H1 (cell line): ENCODE measurements around the gene LSM4. TPM values are rescaled to one million over a fixed set of nuclear protein-coding genes. Genes with fewer than 3 reads are reported as not detected.

Source experiments
- BCL11A ChIP-seq, 2 experiments: IDR thresholded peaks; one replicate each; pipeline ENCODE4 v1.6.1; 2011; ENCODE audit warnings: low read depth in 2 of 2, low read length in 2 of 2, mild to moderate bottlenecking in 2 of 2
- CREB1 ChIP-seq: IDR thresholded peaks from 2 replicates; pipeline ENCODE4 v1.6.1; 2012; ENCODE audit warnings: inconsistent platforms
- NANOG ChIP-seq: IDR thresholded peaks from 2 replicates; pipeline ENCODE4 v1.6.1; 2011; ENCODE audit warnings: low read length, low read depth, mild to moderate bottlenecking, inconsistent platforms; ENCODE audit not compliant: insufficient read depth, poor library complexity, severe bottlenecking
- RFX5 ChIP-seq: IDR thresholded peaks from 2 replicates; pipeline ENCODE4 v1.6.1; 2011; ENCODE audit warnings: low read depth, low read length, improper control_type of control experiment, borderline replicate concordance
- SP1 ChIP-seq: IDR thresholded peaks from 2 replicates; pipeline ENCODE4 v1.6.1; 2011; ENCODE audit warnings: low read depth, low read length
- polyA plus RNA-seq, 7 experiments: library from polyadenylated mRNA; depleted of rRNA in 3 of 7; stranded (reverse) in 5 of 7; unstranded in 2 of 7; fragments of >200 nt in 5 of 7; fragments of 200-250 nt in 2 of 7; gene quantifications; 1 replicate in 5 of 7; 2 replicates in 1 of 7; 4 replicates in 1 of 7; pipeline versions ENCODE4 v1.2.1 to v1.2.3, GENCODE V29; 2011 to 2013; ENCODE audit warnings: missing spikeins in 2 of 7, mixed read lengths in 2 of 7
- total RNA-seq: library from RNA; stranded (reverse); fragmentation: NEBNext Ultra II Directional; extraction: Animal tissue kit (Norgen Biotek cat#: 25700); gene quantifications from 2 replicates; pipeline ENCODE4 v1.2.1, GENCODE V29; 2021
- TF ChIP-seq, protein P1 (sequence below): IDR thresholded peaks from 2 replicates; pipeline ENCODE4 v1.6.1; 2011; ENCODE audit warnings: low read length, improper control_type of control experiment

The LSM4 gene
- total and polyA plus RNA-seq, 2 of the 8 experiments (the other 6 are each of a cell fraction or from before 2014, with no cell fraction given): 302 to 319 TPM

DNA sequence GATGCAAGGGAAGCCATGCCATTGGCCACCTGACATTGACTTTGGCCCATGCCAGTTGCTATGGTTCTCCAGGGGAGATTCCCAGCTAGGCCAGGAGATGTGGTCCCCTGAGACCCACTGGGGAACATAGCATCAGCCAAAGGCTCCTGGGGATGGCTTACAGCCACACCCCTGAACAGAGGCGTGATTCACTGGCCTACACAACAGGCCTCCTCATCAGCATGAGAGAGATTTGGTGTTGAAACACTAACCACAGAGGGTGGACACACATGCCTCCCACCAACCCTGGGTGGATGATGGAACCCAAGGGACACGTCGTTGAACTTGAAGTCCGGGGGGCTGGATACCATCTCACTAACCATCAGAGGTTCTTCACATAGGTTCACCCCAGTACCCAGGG lies 63.0 kb downstream of the LSM4 start (continued):
- TF ChIP-seq, protein P1, sequence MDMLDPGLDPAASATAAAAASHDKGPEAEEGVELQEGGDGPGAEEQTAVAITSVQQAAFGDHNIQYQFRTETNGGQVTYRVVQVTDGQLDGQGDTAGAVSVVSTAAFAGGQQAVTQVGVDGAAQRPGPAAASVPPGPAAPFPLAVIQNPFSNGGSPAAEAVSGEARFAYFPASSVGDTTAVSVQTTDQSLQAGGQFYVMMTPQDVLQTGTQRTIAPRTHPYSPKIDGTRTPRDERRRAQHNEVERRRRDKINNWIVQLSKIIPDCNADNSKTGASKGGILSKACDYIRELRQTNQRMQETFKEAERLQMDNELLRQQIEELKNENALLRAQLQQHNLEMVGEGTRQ: no peak
- no peak for TF ChIP-seq BCL11A (IDR thresholded peaks at IDR 0.05; ENCODE audit: low read depth in 2 of 2, low read length in 2 of 2)
- TF ChIP-seq RFX5: no peak
- no peak for TF ChIP-seq CREB1
- TF ChIP-seq NANOG: no peak
- TF ChIP-seq SP1: no peak
